Activated effector memory CD4-positive, alpha-beta T cell treated with Interleukin-2 at 50 U/mL for 16 hours (primary cell): ENCODE data around the gene DDX23.

ENCODE experiments used
- DNase-seq: peaks from one replicate; pipeline ENCODE4 v3.0.0-alpha.2; 2020

Gene DDX23

GRCh38 chr12:48822139-48822538, 29.8 kb downstream of the DDX23 start:
- no peak for DNase-seq

GRCh38 chr12:48819986-48820725, 31.8 kb downstream of the DDX23 start:
- DNase-seq = no peak

GRCh38 chr12:48818831-48819590, 33.0 kb downstream of the DDX23 start:
- peak; percentile 29 for DNase-seq

GRCh38 chr12:48817873-48818830, 33.8 kb downstream of the DDX23 start, which contains the start of gene CACNB3:
CACNB3 (plus strand) TSS chr12:48818496; CDS start chr12:48818930, 434 bp downstream.
- peak; percentile 73 for DNase-seq

- no peak for DNase-seq
These were observed 35.7 kb downstream of the DDX23 start for GRCh38 chr12:48816143-48816854.

GRCh38 chr12:48815126-48816110, 36.5 kb downstream of the DDX23 start:
- DNase-seq = peak; percentile 10

- peak; percentile 62 for DNase-seq
These were observed 37.5 kb downstream of the DDX23 start for GRCh38 chr12:48814262-48815125.

GRCh38 chr12:48813465-48814261, 38.3 kb downstream of the DDX23 start:
- DNase-seq = no peak

GRCh38 chr12:48812389-48812788, 39.6 kb downstream of the DDX23 start:
- DNase-seq = no peak

GRCh38 chr12:48811437-48812090, 40.4 kb downstream of the DDX23 start:
- DNase-seq = no peak

- DNase-seq = no peak
These were observed 41.0 kb downstream of the DDX23 start for GRCh38 chr12:48810903-48811431.

- no peak for DNase-seq
These were observed 44.0 kb downstream of the DDX23 start for GRCh38 chr12:48807981-48808380.

- DNase-seq = no peak
These were observed 48.3 kb downstream of the DDX23 start for GRCh38 chr12:48803675-48804074.

- no peak for DNase-seq
These were observed 51.0 kb downstream of the DDX23 start for GRCh38 chr12:48800971-48801370.

GRCh38 chr12:48800457-48800856, 51.5 kb downstream of the DDX23 start:
- no peak for DNase-seq

GRCh38 chr12:48796976-48797375, 55.0 kb downstream of the DDX23 start:
- no peak for DNase-seq

GRCh38 chr12:48795550-48796455, 56.2 kb downstream of the DDX23 start:
- peak; percentile 31 for DNase-seq
